ENCODE data around the gene CFAP46.

CFAP46 gene

DNA sequence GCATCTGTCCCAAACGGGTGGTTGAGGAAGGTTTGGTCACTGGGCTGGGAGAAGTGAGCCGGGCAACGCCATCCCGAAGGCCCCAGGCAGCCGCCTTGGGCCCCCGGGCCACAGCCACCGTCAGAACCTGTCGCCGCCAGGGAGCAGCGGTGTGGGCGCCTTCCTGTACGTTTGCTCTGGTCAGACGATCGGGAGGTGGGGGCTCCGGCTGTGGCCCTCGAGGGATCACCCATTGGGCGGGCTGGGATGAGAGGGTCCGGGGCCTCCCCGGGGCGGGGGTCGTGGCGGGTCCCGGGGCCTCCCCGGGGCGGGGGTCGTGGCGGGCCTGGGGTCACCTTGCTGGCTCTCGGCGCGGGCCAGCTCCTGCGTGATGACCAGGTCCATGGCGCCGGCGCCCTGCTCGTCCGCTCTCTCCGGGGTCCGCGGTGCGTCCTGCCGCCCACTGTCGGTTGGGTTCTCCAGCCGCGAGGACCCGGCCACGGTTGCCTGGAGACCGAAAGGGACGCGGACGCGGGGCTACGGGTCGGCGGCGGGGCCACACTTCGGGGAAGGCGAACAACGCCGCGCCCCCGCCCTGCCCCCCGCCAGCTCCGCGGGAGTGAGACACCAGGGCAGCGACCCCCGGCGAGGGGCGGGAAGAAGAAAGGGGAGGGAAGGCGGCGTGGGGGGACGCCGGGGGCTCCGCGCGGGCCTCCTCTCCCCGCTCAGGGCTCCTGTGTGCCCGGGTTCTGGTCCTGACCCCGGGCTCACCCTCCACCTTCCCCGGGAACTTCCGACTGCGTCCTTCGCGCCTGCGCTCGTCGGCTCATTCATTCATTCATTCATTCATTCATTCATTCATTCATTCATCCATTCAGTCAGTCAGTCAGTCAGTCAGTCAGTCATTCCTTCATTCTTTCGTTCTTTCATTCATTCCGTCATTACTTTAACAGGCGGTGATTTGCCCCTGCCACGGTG lies at the start of gene CFAP46:
Gene CFAP46 (minus strand): TSS at position 470 of the 957 bp plus-strand sequence. CDS start 86 bp downstream, at position 384.
- no peak for DNase-seq (ENCODE audit: low read depth, low spot score)

DNA sequence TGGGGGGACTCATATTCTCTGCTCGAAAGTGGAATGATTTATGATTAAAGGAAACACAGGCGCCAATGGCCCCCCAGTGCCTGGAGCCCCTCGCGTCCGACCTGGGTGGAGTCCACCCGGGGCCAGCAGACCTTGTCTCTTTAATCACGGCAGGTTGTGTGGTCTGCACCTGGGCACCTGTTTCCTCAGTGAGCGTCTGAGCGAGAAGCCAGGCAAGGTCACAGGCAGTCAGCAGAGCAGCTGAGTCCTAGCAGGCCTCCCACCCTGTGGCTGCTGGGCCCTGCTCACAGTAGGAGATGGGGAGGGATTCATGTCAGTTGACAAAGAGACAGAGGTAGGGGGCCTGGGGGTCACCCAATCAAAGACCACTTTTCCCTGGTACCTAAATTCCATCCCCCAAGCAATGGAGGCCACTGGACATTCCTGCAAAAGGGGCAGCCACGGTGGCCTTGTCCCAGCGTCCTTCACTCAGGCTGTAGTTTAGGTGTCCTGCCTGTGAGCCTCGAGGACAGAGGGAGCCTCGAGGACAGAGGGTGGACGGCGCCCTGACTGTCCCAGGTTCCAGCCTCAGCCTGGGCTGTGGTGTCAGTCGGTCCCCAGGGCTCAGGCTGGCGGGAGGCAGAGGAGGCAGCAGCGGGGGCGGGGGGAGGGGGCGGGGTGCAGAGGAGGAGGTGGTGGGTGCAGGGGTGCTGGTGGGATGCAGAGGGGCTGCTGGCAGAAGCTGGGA lies 49.5 kb upstream of the CFAP46 start:
- DNase-seq (ENCODE audit: low read depth, low spot score) = no peak

- DNase-seq (ENCODE audit: low read depth, low spot score) = no peak
Observed at GRCh38 chr10:132990684-132991545, 48.5 kb upstream of the CFAP46 start.

GRCh38 chr10:132989476-132990415 lies 47.4 kb upstream of the CFAP46 start:
- no peak for DNase-seq (ENCODE audit: low read depth, low spot score)

GRCh38 chr10:132988988-132989387 lies 46.6 kb upstream of the CFAP46 start:
- DNase-seq (ENCODE audit: low read depth, low spot score) = no peak

- DNase-seq (ENCODE audit: low read depth, low spot score) = no peak
Observed at GRCh38 chr10:132987671-132988571, 45.6 kb upstream of the CFAP46 start.

GRCh38 chr10:132986978-132987377 lies 44.6 kb upstream of the CFAP46 start:
- DNase-seq (ENCODE audit: low read depth, low spot score) = no peak

- no peak for DNase-seq (ENCODE audit: low read depth, low spot score)
Observed at GRCh38 chr10:132986576-132986975, 44.2 kb upstream of the CFAP46 start.

DNA sequence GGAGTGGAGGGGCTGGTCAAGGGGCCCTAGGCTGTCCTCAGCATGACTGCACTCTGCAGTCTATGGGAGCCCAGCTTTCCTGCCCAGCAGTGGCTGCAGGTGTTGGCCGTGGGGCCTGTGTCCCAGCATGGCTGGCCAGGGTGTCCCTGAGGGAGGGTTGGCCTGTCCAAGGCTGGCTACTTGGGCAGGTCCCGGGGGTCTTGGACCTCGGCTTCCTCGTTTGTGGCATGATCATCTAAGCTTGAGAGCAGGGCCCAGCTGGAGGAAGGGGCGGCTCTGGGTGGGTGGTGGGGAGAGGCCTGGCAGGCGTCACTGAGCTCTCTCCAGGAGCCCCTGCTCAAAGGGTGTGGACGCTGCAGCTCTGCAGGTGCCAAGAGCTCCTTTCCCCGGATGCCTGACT lies 43.7 kb upstream of the CFAP46 start:
- DNase-seq (ENCODE audit: low read depth, low spot score) = no peak

GRCh38 chr10:132985546-132985900 lies 43.2 kb upstream of the CFAP46 start:
- DNase-seq (ENCODE audit: low read depth, low spot score) = no peak

DNA sequence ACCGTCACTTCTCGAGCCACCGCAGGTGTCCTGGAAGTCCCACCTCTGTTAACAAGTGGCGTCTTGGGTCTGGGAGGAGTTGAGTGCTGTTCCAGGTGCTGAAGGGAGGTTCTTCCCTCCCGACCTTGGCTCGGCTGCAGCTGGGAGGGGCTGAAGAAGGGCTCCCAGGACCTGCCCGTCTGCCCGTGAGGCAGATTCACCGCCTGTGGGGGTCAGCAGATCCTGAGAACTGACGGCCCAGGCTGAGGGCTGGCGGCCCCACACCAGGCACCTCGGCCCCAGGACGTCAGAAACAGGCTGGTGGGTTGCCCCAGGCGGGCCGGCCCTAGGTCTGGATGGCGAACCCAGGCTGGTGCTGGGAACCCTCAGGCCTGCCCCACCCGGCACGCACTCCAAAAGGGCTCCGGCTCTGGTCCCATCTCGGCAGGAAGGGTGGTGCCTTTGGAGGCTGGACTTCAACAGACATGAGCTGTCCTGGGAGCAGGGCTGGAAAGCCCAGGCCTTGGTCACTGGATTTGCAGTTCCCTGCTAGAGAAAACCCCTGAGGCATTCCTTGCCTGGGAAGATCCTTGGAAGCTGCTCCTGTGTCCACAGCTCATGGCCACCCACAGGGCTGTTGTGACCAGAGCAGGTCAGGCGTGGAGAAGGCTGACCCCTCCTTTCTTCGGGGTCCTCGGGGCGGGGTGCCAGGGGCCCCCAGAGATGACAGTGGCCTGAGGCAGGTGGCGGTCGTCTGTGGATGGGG lies 42.6 kb upstream of the CFAP46 start:
- peak; percentile 30 for DNase-seq (ENCODE audit: low read depth, low spot score)

- no peak for DNase-seq (ENCODE audit: low read depth, low spot score)
Observed at GRCh38 chr10:132984008-132984295, 41.6 kb upstream of the CFAP46 start.

DNA sequence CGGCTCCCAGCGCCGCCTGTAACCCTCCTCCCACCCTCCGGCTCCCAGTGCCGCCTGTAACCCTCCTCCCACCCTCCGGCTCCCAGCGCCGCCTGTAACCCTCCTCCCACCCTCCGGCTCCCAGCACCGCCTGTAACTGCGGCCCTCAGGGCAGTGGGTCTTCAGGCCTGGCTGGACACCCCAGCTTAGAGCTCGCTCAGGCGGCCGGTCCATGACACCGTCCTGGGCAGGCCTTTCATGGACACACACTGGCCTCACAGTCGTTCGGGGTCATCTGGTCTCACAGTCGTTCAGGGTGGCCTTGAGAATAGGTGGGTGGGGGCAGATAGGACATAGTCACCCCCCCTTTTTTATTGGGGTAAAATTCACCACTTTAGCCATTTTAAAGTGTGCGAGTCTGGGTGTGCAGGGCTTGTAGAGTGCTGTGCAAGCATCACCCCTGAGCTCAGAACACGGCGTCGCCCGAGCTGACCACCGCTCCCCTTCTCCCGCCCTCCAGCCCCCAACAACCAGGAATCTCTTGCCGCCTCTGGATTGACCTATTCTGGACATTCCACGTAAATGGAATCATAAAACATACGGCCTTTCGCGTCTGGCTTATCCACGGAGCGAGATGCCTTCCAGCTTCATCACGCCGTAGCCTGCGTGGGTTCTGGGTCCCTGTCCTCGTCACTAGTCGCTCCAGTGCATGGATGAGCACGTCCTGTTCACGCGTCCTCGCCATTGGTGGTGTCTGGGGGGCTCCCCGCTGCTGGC lies 41.1 kb upstream of the CFAP46 start:
- no peak for DNase-seq (ENCODE audit: low read depth, low spot score)

DNA sequence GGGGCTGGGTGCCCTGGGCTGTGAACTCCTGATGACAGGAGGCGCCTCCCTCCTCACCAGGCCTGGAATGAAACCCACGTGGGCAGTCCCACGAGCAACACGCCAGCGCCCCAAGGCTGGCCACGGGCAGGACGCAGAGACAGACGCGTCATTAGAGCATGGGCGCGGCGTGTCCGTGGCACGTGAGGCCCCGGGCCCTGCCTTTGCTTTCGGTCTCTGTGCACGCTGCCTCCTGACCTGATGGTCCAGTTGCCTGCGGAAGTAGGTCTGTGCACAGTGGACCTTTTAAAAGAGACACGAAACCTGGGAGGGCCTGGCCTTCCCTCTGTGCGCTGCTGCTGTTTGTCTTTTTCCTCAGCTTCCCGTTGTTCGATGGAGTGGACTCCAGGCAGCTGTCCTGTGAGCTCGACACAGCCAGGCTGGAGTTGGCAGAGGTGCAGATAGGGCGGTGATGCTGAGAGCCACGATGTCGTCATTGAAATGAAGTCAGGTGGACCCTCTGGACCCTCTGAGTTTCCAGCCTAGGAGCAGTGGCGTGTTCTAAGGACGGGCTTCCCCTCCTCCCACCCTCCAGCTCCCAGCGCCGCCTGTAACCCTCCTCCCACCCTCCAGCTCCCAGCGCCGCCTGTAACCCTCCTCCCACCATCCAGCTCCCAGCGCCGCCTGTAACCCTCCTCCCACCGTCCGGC lies 40.1 kb upstream of the CFAP46 start:
- no peak for DNase-seq (ENCODE audit: low read depth, low spot score)

DNA sequence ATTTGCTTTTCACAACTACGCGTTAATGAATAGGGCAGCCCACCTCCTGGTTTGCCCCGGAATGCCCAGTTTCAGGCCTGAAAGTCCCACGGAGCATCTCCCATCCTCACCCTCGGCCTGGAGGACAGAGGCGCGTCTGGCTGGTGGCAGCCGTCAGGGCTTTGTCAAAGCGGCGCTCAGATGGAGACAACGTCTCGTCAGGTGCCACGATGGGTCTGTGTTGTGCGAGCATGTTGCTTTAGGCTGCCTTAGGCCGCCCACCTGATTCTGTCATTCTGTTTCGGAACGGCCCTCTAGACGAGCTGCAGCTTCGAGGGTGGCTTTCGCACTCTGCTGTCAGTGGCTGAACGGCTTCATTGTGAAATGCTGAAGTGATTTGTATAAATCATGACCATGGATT lies 39.4 kb upstream of the CFAP46 start:
- no peak for DNase-seq (ENCODE audit: low read depth, low spot score)

- DNase-seq (ENCODE audit: low read depth, low spot score) = no peak
Observed at GRCh38 chr10:132981173-132981555, 38.8 kb upstream of the CFAP46 start.

- no peak for DNase-seq (ENCODE audit: low read depth, low spot score)
Observed at GRCh38 chr10:132980426-132981172, 38.2 kb upstream of the CFAP46 start.

Data from iPS DF 19.7 (cell line).